Ovary (tissue), 9 donors: ENCODE measurements around the gene MEPE. TPM values are rescaled to one million over a fixed set of nuclear protein-coding genes. Genes with fewer than 3 reads are reported as not detected.
A peak's percentile ranks its signal among the peaks of the same experiment; 100 is the strongest.

ENCODE experiments used
- DNase-seq, 5 donors: peaks; one replicate each; pipeline ENCODE4 v3.0.0-alpha.2; 2019 to 2020
- H3K27ac ChIP-seq, 2 donors: fragments of 200-600 bp; one replicate each; pipeline versions ENCODE4 v1.5.1 to v1.8.0; 2019 to 2022
- H3K27me3 ChIP-seq: fragments of 200-600 bp; one replicate; pipeline ENCODE4 v1.8.0; 2022
- H3K36me3 ChIP-seq: fragments of 200-600 bp; sonication (generic); one replicate; pipeline ENCODE4 v1.5.1; 2019
- H3K4me1 ChIP-seq: one replicate; pipeline ENCODE4 v1.8.1; 2013; ENCODE audit warnings: mild to moderate bottlenecking, moderate library complexity; ENCODE audit not compliant: insufficient read depth
- H3K4me3 ChIP-seq: fragments of 200-600 bp; sonication (generic); one replicate; pipeline ENCODE4 v1.5.1; 2017
- H3K9me3 ChIP-seq, 2 donors: fragments of 200-600 bp in 1 of 2; sonication (generic) in 1 of 2; one replicate each; pipeline versions ENCODE4 v1.5.1 to v1.8.1; 2013 to 2019; ENCODE audit warnings: mild to moderate bottlenecking in 1 of 2, moderate library complexity in 1 of 2
- CTCF ChIP-seq, 3 donors: fragments of 450-650 bp in 2 of 3; fragments of 200-600 bp in 1 of 3; IDR thresholded peaks; one replicate each; pipeline versions ENCODE4 v1.5.1 to v1.8.0; 2016 to 2022; ENCODE audit warnings: antibody characterized with exemption in 3 of 3, mild to moderate bottlenecking in 1 of 3
- EP300 ChIP-seq: sonication (generic); formaldehyde crosslinking; IDR thresholded peaks from one replicate; pipeline ENCODE4 v1.6.1; 2017; ENCODE audit warnings: antibody characterized with exemption
- POLR2A ChIP-seq: fragments of 450-650 bp; IDR thresholded peaks from one replicate; pipeline ENCODE4 v1.6.1; 2017; ENCODE audit warnings: antibody characterized with exemption, mild to moderate bottlenecking, moderate library complexity
- WGBS, 3 donors: extraction: QIAGEN DNeasy Blood & Tissue Kit in 1 of 3; methylation state at CpG; one replicate each; pipeline versions ENCODE4 v1.1.5 to v1.1.7; 2013 to 2017; 5-methylcytosine and 5-hydroxymethylcytosine counted together
- intact Hi-C, 4 donors: fragments of 100-400 bp; cut with DNase I; formaldehyde crosslinking; loops; one replicate each; pipeline versions ENCODE4 v1.11.0 to v1.15.1; 2022 to 2023
- polyA plus RNA-seq, 2 donors: library from polyadenylated mRNA; stranded (reverse); fragments of 200-250 nt in 1 of 2; fragments of 350-450 nt in 1 of 2; fragmentation: Illumina TruSeq in 1 of 2; extraction: RNeasy Lipid Tissue Mini Kit (QIAGEN cat#74804) in 1 of 2; gene quantifications; one replicate each; pipeline ENCODE4 v1.2.3, GENCODE V29; 2013 to 2014
- total RNA-seq, 7 donors: library from RNA; depleted of rRNA in 2 of 7; stranded (reverse); fragments of >200 nt in 2 of 7; fragmentation: NEBNext Ultra II Directional in 3 of 7; extraction: Animal tissue kit (Norgen Biotek cat#: 25700) in 3 of 7; gene quantifications; one replicate each; pipeline versions ENCODE4 v1.1.0 to v1.2.4, GENCODE V29; 2016 to 2023
- donor health status: DM: no; HTN: no; CAD: no; lungs with moderate emphysema.
- donor health status: DM: no; HTN: no; CAD: no.
- donor health status: Bipolar disorder and iron deficiency.
- donor health status: DM: yes; HTN: yes; CAD: no.
- donor health status: DM: no; HTN: no; CAD: no.
- donor health status: DM: yes; HTN: yes; CAD: no.

The MEPE gene
- total and polyA plus RNA-seq, 9 donors, result 0.11 TPM; not detected in 8

DNA sequence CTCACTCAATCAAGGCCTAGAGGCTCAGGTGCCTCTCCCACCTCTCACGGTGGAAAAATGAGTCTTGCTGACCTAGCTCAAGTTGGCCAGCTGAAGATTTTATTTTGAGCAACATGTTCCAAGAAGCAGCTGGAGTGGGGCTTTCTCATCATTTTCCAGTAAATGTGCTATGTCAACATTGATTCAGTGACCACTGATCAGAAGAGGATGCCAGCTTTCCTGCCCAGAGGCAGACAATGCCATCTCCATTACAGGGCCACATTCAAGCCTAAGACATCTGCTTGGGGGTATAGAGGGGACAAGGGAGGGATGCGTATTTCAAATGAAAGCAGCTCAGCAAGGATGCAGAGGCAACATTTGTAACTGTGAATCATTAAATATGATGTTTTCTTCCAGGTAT lies 3.0 kb downstream of the MEPE start:
- TF ChIP-seq EP300, result no peak
- TF ChIP-seq POLR2A, result no peak
- no peak for TF ChIP-seq CTCF (IDR thresholded peaks at IDR 0.05)
- no peak overlapping the region for H3K27ac ChIP-seq
- intact Hi-C loops, result loop anchor here in 1 of 4 donors (5.0 kb wide), 1 partner anchor 463 kb away; no protein-coding TSS in a partner anchor
- H3K9me3 ChIP-seq, result no peaks in the 10 kb centered on the region
- no peaks in the 10 kb centered on the region for H3K4me1 ChIP-seq
- no peak overlapping the region for H3K4me3 ChIP-seq
- DNase-seq, result no peak
- H3K27me3 ChIP-seq, result no peaks in the 10 kb centered on the region
- 57 to 86% (median 58%) methylated on average over 2 of the region's 2 CpGs for WGBS, 3 donors
- H3K36me3 ChIP-seq, result no peaks in the 10 kb centered on the region

GRCh38 chr4:87838205-87838604 lies 5.4 kb downstream of the MEPE start:
- no peak overlapping the region for H3K4me3 ChIP-seq
- H3K4me1 ChIP-seq, result no peaks in the 10 kb centered on the region
- DNase-seq, result no peak
- H3K27me3 ChIP-seq, result no peaks in the 10 kb centered on the region
- WGBS, 3 donors, result 62 to 73% (median 71%) methylated on average over 6 of the region's 6 CpGs
- H3K9me3 ChIP-seq, result no peaks in the 10 kb centered on the region
- intact Hi-C loops, result loop anchor here in 2 of 4 donors (2.0 to 5.0 kb wide), 2 partner anchors 159 to 466 kb away; no protein-coding TSS in a partner anchor
- TF ChIP-seq EP300, result no peak
- no peak for TF ChIP-seq POLR2A
- TF ChIP-seq CTCF (IDR thresholded peaks at IDR 0.05), result no peak
- H3K27ac ChIP-seq, result no peak overlapping the region
- H3K36me3 ChIP-seq, result no peaks in the 10 kb centered on the region

GRCh38 chr4:87838890-87839591 lies 6.3 kb downstream of the MEPE start:
- H3K4me3 ChIP-seq, result no peak overlapping the region
- no peaks in the 10 kb centered on the region for H3K36me3 ChIP-seq
- peak in 1 of 5 donors; percentile 25 for DNase-seq
- TF ChIP-seq CTCF (IDR thresholded peaks at IDR 0.05) (peak; percentile 38 to 59 (median 54)), EP300 (no peak)
- H3K27me3 ChIP-seq, result no peaks in the 10 kb centered on the region
- no peaks in the 10 kb centered on the region for H3K9me3 ChIP-seq
- WGBS, 3 donors, result 29% methylated on average over 7 of the region's 7 CpGs
- no peak overlapping the region for H3K27ac ChIP-seq
- no peaks in the 10 kb centered on the region for H3K4me1 ChIP-seq
- intact Hi-C loops, result loop anchor here in 2 of 4 donors (2.0 to 5.0 kb wide), 2 partner anchors 160 to 467 kb away; no protein-coding TSS in a partner anchor

DNA sequence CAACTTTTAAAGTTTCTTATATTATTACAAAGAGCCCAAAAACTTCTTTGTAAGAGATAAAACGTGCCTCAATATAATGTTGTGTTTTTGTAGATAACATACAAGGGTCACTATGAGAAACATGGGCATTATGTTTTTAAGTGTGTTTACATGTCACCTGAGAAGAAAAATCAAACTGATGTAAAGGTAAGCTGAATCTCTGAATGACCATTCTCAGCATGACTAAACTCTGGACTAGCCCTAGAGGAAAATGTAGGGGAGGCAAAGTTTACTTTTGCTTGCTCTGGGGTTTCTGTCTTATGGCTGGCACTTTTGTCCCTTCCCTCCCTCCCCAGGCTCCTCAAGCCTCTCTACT lies 6.8 kb downstream of the MEPE start:
- no peaks in the 10 kb centered on the region for H3K9me3 ChIP-seq
- DNase-seq, result no peak
- H3K4me1 ChIP-seq, result no peaks in the 10 kb centered on the region
- H3K27ac ChIP-seq, result no peak overlapping the region
- no peaks in the 10 kb centered on the region for H3K27me3 ChIP-seq
- no peak for TF ChIP-seq CTCF (IDR thresholded peaks at IDR 0.05)
- TF ChIP-seq POLR2A, result no peak
- no peak for TF ChIP-seq EP300
- intact Hi-C loops, result loop anchor here in 2 of 4 donors (2.0 to 5.0 kb wide), 2 partner anchors 161 to 467 kb away; no protein-coding TSS in a partner anchor
- 0% methylated on average over 1 of the region's 1 CpG for WGBS, 3 donors
- no peaks in the 10 kb centered on the region for H3K36me3 ChIP-seq
- H3K4me3 ChIP-seq, result no peak overlapping the region
